Erythroblast (primary cell): ENCODE data around the gene VSTM2L.

Experiments
- GATA1 ChIP-seq: IDR thresholded peaks from 2 replicates; pipeline ENCODE4 v1.6.1; 2011; ENCODE audit warnings: low read depth, mild to moderate bottlenecking, control low read depth, low read length, moderate library complexity
- POLR2A ChIP-seq: IDR thresholded peaks from 2 replicates; pipeline ENCODE4 v1.6.1; 2011; ENCODE audit warnings: mild to moderate bottlenecking, low read length

DNA sequence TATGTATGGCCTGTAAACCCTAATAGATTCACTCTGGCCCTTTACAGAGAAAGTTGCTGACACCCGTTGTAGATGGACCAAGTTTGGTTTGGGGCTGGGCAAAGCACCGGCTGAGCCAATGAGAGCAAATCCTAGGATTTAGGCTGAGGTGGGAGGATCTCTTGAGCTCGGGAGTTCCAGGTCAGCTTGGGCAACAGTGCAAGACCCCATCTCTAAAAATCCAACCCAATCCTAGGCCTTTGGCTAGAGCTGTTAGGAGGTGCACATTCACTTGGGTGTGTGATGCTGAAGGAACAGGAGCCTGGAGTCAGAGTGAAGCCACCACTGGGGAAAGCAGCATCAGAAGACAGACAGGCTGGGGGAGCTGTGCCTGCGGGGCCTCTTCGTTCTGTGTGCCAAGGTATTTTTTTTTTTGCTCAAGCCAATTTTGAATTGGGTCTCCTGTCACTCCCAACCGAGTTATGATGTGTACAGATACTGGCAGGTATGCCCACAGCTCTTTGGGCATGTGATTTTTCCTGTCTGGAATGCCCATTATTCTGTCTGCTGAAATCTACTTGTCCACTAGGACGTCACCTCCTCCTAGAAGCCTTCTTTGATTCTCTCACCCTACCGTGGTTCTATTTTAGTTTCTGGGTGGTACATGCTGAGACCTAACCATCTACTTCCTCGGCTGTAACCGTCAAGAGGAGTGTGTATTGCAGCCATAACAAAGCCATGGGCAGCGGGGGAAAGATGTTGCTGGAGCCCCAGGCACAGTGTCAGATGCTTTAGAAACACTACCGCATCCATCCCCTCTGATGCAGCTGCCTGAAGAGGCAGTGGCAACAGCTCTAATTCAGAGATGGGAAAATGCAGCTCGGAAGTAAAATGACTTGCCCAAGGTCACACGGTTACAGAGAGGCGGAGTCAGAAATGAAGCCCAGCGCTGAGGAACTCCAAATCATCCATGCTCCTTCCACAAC is 76.4 kb downstream of the VSTM2L start:
- TF ChIP-seq POLR2A (no peak), GATA1 (no peak)
